ENCODE measurements around the gene MAP3K13.

- TF ChIP-seq GATA2 (IDR thresholded peaks at IDR 0.05; ENCODE audit: low read depth, low read length): no peak
- no peak for TF ChIP-seq GATA3 (IDR thresholded peaks at IDR 0.05; ENCODE audit: low read depth, low read length)
Measured at GRCh38 chr3:185409957-185410356, 47.0 kb downstream of the MAP3K13 start.
